ENCODE data around the gene LSM4. TPM values are rescaled to one million over a fixed set of nuclear protein-coding genes. Genes with fewer than 3 reads are reported as not detected.
A peak's percentile ranks its signal among the peaks of the same experiment; 100 is the strongest.

LSM4 gene
- total RNA-seq, 4 donors from 2014 or later = 70.4 to 167 (median 156) TPM

DNA sequence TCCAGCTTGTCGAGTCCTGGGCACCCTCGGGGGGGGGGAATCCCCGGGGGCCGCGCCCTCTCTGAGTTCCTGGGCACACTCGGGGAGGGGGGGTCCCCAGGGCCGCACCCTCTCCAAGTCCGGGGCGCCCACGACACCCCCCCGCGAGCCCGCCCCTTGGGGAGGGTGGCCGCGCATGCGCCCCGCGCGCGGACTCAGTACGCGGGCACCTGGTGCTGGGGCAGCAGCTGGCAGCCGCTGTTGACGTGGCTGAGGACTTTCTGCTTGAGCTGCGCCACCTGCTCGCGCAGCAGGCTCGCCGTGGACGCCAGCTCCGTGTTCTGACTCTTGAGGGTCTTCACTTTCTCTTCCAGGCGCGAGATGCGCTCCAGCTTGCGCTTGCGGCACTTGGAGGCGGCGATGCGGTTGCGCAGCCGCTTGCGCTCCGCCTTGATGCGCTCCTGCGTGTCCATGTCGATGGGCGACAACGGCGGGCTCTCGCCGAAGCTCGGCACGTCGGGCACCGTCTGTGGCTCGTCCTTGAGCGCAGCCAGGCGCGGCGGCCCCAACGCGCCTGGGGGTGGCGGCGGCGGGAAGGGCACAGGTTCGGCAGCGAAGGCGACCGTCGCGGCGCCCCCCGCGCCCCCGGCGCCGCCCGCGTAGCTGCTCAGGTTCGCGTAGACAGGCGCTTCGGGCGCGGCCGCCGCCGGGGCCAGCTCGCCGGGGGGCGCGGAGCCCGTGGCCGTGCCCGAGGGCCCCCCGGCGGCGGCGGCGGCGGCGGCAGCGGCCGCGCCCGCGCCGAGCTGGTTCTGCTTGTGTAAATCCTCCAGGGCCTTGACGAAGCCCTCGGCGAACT, 42.4 kb downstream of the LSM4 start:
- Histone ChIP-seq H3K27ac (peak overlapping the region; percentile 99 to 100 (median 100)), H3K27me3 (no peaks in the 10 kb centered on the region), H3K9me3 (no peaks in the 10 kb centered on the region), H3K4me1 (peaks cover 0 to 67% (median 59%) of the 10 kb centered on the region in 4 donors), H3K36me3 (peaks cover 0 to 19% (median 0%) of the 10 kb centered on the region in 3 donors), H3K4me3 (peak overlapping the region; percentile 97 to 99 (median 98))
- WGBS, 2 donors = 0 to 1% methylated on average over 1 to 18 of the region's 111 CpGs
- DNase-seq (ENCODE audit: low spot score in 2 of 2) = peak; percentile 63 to 79
- TF ChIP-seq EP300 (IDR thresholded peaks at IDR 0.05) = peak; percentile 33 to 98
- TF ChIP-seq, protein P1, sequence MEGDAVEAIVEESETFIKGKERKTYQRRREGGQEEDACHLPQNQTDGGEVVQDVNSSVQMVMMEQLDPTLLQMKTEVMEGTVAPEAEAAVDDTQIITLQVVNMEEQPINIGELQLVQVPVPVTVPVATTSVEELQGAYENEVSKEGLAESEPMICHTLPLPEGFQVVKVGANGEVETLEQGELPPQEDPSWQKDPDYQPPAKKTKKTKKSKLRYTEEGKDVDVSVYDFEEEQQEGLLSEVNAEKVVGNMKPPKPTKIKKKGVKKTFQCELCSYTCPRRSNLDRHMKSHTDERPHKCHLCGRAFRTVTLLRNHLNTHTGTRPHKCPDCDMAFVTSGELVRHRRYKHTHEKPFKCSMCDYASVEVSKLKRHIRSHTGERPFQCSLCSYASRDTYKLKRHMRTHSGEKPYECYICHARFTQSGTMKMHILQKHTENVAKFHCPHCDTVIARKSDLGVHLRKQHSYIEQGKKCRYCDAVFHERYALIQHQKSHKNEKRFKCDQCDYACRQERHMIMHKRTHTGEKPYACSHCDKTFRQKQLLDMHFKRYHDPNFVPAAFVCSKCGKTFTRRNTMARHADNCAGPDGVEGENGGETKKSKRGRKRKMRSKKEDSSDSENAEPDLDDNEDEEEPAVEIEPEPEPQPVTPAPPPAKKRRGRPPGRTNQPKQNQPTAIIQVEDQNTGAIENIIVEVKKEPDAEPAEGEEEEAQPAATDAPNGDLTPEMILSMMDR (IDR thresholded peaks at IDR 0.05) = peak in 1 of 5 experiments; percentile 37
- peak; percentile 85 to 95 for TF ChIP-seq POLR2A (IDR thresholded peaks at IDR 0.05)

- Histone ChIP-seq H3K9me3 (no peaks in the 10 kb centered on the region), H3K27me3 (no peaks in the 10 kb centered on the region), H3K27ac (peak overlapping the region; percentile 99 to 100 (median 100)), H3K36me3 (peaks cover 0 to 19% (median 0%) of the 10 kb centered on the region in 3 donors), H3K4me1 (peaks cover 0 to 67% (median 61%) of the 10 kb centered on the region in 4 donors), H3K4me3 (peak overlapping the region; percentile 97 to 99 (median 98))
- TF ChIP-seq, protein P1 (IDR thresholded peaks at IDR 0.05) = peak; percentile 85 to 98 (median 97)
- TF ChIP-seq POLR2A (IDR thresholded peaks at IDR 0.05) (peak; percentile 92 to 97), EP300 (IDR thresholded peaks at IDR 0.05) (peak; percentile 82 to 99)
- 0% methylated on average over 54 of the region's 55 CpGs for WGBS, 2 donors
- DNase-seq (ENCODE audit: low spot score in 2 of 2) = peak; percentile 87 to 89
These were observed 43.2 kb downstream of the LSM4 start for GRCh38 chr19:18279516-18280246.

GRCh38 chr19:18279266-18279515, 43.7 kb downstream of the LSM4 start:
- 0% methylated on average over 5 of the region's 5 CpGs for WGBS, 2 donors
- Histone ChIP-seq H3K4me1 (peaks cover 0 to 67% (median 63%) of the 10 kb centered on the region in 4 donors), H3K27me3 (no peaks in the 10 kb centered on the region), H3K36me3 (peaks cover 0 to 19% (median 0%) of the 10 kb centered on the region in 3 donors), H3K27ac (peak overlapping the region; percentile 99 to 100 (median 100)), H3K4me3 (peak overlapping the region; percentile 97 to 99 (median 98)), H3K9me3 (no peaks in the 10 kb centered on the region)
- DNase-seq (ENCODE audit: low spot score in 2 of 2) = no peak
- TF ChIP-seq EP300 (IDR thresholded peaks at IDR 0.05) = no peak
- TF ChIP-seq POLR2A (IDR thresholded peaks at IDR 0.05) = no peak
- TF ChIP-seq, protein P1 (IDR thresholded peaks at IDR 0.05) = no peak

DNA sequence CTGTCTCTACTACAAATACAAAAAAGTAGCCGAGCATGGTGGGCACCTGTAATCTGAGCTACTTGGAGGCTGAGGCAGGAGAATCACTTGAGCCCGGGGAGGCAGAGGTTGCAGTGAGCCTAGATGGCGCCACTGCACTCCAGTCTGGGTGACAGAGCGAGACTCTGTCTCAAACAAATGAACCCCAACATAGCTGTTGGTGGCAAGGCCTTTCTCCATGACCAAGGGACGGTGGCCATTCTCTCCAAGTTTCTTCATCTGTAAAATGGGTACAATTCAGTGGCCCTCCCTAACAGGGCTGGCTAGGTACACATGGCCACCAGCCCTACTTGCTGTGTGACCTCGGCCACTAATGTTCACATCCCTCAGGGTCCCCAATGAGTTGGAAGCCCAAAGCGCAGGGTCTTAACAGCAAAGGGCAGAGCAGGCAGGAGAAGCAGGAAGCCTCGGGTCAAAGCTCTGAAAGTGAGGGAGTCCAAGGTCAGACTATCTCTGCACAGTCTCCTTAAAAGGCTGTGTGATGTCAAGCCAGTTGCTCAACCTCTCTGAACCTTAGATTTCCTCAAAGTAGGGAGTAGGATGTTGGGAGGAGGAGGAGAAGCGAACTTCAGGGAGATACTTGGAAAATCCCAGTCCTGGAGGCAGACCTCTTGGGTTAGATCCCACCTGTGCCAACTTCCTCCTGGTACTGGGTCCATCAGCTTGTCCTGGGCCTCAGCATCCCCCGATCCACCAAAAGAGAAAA, 44.2 kb downstream of the LSM4 start:
- H3K4me3 ChIP-seq = peak overlapping the region; percentile 97 to 99 (median 98)
- 51 to 52% methylated on average over 9 of the region's 10 CpGs for WGBS, 2 donors
- TF ChIP-seq, protein P1 (IDR thresholded peaks at IDR 0.05) = peak in 1 of 5 experiments; percentile 14
- TF ChIP-seq POLR2A (IDR thresholded peaks at IDR 0.05) (no peak), EP300 (IDR thresholded peaks at IDR 0.05) (peak in 1 of 2 donors; percentile 3)
- H3K36me3 ChIP-seq = peaks cover 0 to 19% (median 0%) of the 10 kb centered on the region in 3 donors
- H3K9me3 ChIP-seq = no peaks in the 10 kb centered on the region
- no peak for DNase-seq (ENCODE audit: low spot score in 2 of 2)
- no peaks in the 10 kb centered on the region for H3K27me3 ChIP-seq
- H3K27ac ChIP-seq = peak overlapping the region; percentile 99 to 100 (median 100)
- peaks cover 0 to 70% (median 67%) of the 10 kb centered on the region in 4 donors for H3K4me1 ChIP-seq
